ENCODE measurements around the gene KIAA0513.

GRCh38 chr16:85057948-85058347, 30.4 kb downstream of the KIAA0513 start:
- TF ChIP-seq EZH2 (IDR thresholded peaks at IDR 0.05; ENCODE audit: borderline replicate concordance, low read depth, low read length, severe bottlenecking) (no peak), CTCF (IDR thresholded peaks at IDR 0.05; ENCODE audit: extremely low read depth in 1 of 2, insufficient read depth in 1 of 2, low read depth in 1 of 2, low read length in 2 of 2) (no peak), POLR2A (IDR thresholded peaks at IDR 0.05; ENCODE audit: low read depth, low read length) (no peak), GATA2 (IDR thresholded peaks at IDR 0.05; ENCODE audit: insufficient read depth, insufficient read length, low read depth, low read length) (no peak), POLR2AphosphoS5 (IDR thresholded peaks at IDR 0.05; ENCODE audit: insufficient read depth, low read depth, low read length) (no peak), MYC (IDR thresholded peaks at IDR 0.05; ENCODE audit: low read depth, low read length) (no peak), MAX (IDR thresholded peaks at IDR 0.05; ENCODE audit: insufficient read depth, insufficient read length) (no peak), FOS (IDR thresholded peaks at IDR 0.05; ENCODE audit: borderline replicate concordance, insufficient read depth, low read length) (no peak), JUN (IDR thresholded peaks at IDR 0.05; ENCODE audit: borderline replicate concordance, insufficient read depth, insufficient read length, low read depth) (no peak)

All from endothelial cell of umbilical vein (primary cell).